VCaP (cell line): ENCODE data around the gene IQSEC3.

Experiments used
- H3K27ac ChIP-seq: fragments of 450-650 bp; 2 replicates; pipeline ENCODE4 v1.5.1; 2017
- TF ChIP-seq, protein P1 (sequence below): fragments of 450-650 bp; conservative IDR thresholded peaks from 2 replicates; pipeline ENCODE4 v1.5.1; 2017; ENCODE audit warnings: mild to moderate bottlenecking, moderate library complexity

The IQSEC3 gene

DNA sequence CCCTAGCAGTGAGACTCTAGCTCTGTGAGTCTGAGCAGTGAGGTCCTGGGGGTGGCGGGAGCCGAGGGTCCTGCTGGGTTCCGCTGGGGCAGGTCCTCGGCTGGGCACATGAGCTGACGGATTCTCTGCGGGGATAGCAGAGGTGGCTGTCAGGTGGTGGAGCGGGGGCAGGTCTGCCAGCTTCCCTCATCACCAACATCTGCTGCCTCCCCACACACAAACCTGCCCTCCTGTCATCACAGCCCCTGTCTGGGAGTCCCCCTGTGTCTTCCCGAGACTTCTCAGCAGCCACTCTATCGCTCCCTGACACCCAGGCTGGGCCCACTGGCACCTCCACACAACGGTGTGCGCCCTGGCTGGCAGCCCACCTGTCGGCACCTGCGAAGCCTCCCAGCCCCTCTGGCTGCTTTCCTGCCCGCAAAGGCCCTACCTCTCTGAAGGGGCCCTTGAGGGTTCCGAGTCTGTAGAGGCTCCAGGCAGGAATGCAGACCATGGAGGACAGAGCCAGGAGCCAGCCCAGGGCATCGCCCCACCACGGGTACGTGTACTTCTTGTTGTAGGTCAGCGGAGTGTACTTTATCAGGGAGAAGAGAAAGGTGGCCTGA, 154.5 kb downstream of the IQSEC3 start:
- no peak overlapping the region for H3K27ac ChIP-seq
- TF ChIP-seq, protein P1, sequence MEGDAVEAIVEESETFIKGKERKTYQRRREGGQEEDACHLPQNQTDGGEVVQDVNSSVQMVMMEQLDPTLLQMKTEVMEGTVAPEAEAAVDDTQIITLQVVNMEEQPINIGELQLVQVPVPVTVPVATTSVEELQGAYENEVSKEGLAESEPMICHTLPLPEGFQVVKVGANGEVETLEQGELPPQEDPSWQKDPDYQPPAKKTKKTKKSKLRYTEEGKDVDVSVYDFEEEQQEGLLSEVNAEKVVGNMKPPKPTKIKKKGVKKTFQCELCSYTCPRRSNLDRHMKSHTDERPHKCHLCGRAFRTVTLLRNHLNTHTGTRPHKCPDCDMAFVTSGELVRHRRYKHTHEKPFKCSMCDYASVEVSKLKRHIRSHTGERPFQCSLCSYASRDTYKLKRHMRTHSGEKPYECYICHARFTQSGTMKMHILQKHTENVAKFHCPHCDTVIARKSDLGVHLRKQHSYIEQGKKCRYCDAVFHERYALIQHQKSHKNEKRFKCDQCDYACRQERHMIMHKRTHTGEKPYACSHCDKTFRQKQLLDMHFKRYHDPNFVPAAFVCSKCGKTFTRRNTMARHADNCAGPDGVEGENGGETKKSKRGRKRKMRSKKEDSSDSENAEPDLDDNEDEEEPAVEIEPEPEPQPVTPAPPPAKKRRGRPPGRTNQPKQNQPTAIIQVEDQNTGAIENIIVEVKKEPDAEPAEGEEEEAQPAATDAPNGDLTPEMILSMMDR = no peak

DNA sequence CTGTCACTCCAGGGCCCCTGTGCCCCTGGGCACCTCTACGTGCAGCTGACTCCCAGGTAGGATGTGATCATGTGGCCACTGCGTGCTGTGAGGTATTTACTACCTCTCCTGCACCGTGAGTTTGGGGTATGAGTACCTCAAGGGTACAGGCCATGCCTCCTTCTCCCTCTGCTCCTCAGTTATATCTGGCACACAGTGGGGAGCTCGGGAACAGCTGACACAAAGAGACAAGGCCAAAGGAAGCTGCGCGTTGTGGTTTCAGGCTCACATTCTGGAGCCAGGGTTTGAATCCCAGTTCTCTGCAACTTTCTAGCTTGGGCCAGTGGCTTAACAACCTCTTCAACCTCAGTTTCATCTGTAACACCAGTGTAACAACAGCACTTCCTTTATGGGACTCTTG, 155.2 kb downstream of the IQSEC3 start:
- no peak overlapping the region for H3K27ac ChIP-seq
- TF ChIP-seq, protein P1 = no peak

DNA sequence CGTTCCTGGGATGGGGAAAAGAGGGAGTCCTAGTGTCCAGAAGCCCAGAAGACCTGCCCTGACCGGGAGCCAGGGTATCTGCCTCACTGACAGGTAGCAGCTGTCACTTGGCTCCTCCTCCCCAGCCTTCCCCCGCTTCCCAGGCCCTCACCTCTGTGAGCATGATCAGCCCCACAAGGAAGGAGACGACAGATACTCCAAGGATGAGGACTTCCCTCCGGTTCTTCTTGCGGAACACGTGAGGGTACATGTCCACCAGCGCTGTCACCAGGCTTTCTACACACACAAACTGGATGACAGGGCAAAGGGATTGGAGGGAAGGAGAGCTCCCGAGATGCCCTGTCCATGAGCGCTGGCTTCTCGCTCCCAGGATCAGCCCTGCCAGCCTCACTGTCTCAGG, 157.3 kb downstream of the IQSEC3 start:
- TF ChIP-seq, protein P1 = no peak
- no peak overlapping the region for H3K27ac ChIP-seq

DNA sequence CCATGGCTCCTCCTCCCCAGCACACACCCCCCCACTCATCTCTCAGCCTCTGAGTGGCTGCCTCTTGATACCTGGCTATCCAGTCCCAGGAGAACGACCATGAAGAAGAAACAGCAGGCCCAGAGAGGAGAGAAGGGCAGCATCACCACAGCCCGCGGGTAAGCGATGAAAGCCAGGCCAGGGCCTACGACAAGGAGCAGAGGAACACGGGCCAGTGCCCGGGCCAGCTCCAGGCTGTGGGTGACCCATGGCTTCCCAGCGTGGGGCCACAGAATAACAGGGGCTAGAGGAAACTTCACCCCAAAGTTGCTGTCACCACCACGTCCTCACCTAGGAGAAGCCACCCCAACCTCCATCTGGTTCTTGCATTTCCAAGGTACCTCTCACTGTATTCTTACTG, 157.8 kb downstream of the IQSEC3 start:
- TF ChIP-seq, protein P1 = no peak
- H3K27ac ChIP-seq = no peak overlapping the region

DNA sequence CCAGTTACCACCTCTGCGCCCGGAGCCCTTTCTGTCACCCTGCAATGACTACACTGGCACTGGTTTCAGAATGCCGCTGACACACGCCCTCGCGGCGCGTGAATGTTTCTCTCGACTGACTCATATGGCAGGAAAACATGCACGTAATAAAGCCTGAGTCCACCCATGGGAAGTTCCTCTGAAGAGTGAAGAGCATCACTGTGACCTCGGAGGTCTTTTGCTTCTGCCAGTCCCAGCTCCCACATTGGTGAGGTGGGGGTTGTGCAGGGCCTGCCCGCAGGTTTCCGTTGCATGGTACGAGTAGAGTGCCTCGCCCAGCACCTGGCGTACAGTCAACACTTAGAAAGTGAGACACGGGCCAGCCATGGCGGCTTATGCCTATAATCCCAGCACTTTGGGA, 158.4 kb downstream of the IQSEC3 start:
- TF ChIP-seq, protein P1 = no peak
- no peak overlapping the region for H3K27ac ChIP-seq

DNA sequence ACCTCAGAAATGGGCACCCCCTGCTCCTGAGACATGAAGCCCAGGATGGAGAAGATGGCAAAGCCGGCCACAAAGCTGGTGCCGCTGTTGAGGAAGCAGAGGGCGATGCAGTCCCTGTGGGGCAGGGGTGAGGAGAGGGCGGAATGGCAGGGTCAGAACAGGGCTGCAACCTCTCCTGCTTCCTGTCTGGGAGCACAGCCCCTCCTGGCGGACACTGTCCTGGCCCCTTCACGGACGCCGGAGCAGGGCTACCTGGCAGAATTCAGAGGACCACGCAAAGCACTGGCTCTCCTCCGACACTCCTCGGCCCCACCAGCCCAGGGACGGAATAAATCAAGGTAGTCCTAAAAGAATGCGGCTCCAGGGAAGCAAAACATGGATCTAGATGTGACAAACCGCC, 159.8 kb downstream of the IQSEC3 start:
- H3K27ac ChIP-seq = no peak overlapping the region
- TF ChIP-seq, protein P1 = no peak

DNA sequence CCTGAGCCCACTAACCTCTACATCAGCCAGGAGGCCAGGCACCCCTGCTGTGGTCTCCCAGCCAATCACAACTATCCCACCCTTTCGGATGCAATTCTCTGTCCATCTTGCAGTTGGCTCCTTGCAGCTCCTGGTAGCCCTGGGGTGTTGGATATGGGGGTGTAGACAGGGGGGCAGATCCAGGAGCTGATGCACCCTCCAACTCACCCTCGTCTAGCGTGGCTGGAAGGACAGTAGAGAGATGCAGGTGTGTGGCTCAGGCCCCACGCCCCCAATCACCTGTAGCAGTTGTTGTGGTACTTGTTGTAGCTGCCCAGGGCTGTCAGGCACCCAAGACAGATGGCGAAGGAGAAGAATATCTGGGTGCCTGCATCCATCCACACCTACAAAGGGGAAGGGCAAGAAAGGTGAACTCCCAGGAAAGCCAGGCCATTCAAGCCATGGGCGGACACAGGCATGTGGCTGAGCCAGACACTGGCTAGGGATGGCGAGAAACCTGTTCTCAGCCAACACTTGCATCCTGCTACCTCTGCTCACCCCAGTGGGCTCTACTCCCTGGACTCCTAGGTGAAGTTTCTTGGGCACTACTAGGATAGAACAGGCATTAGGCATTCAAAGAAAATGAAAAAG, 160.8 kb downstream of the IQSEC3 start:
- TF ChIP-seq, protein P1 = no peak
- H3K27ac ChIP-seq = no peak overlapping the region
